Lower lobe of right lung (tissue), 2 donors: ENCODE results near the gene TECR. TPM values are rescaled to one million over a fixed set of nuclear protein-coding genes. Genes with fewer than 3 reads are reported as not detected.

Source experiments
- ATAC-seq, 2 donors: fragments of 200-7000 bp; cut with Tn5 transposase; one replicate each; pipeline ENCODE4 v1.9.1; 2020 to 2022; ENCODE audit warnings: mild to moderate bottlenecking in 2 of 2, moderate library complexity in 2 of 2
- DNase-seq: peaks from one replicate; pipeline ENCODE4 v3.0.0-alpha.2; 2020
- H3K27ac ChIP-seq: fragments of 200-600 bp; one replicate; pipeline ENCODE4 v1.8.0; 2022
- H3K27me3 ChIP-seq: fragments of 200-600 bp; one replicate; pipeline ENCODE4 v1.8.0; 2022; ENCODE audit warnings: low read depth
- H3K36me3 ChIP-seq: fragments of 200-600 bp; one replicate; pipeline ENCODE4 v1.8.0; 2022; ENCODE audit warnings: mild to moderate bottlenecking
- H3K4me1 ChIP-seq: fragments of 200-600 bp; one replicate; pipeline ENCODE4 v1.8.0; 2022
- H3K4me3 ChIP-seq: fragments of 200-600 bp; one replicate; pipeline ENCODE4 v1.8.0; 2022; ENCODE audit warnings: mild to moderate bottlenecking
- H3K9me3 ChIP-seq: fragments of 200-600 bp; one replicate; pipeline ENCODE4 v1.8.0; 2022
- CTCF ChIP-seq: fragments of 200-600 bp; IDR thresholded peaks from one replicate; pipeline ENCODE4 v1.8.0; 2022; ENCODE audit warnings: antibody characterized with exemption, mild to moderate bottlenecking
- intact Hi-C: fragments of 100-400 bp; cut with DNase I; formaldehyde crosslinking; loops from one replicate; pipeline ENCODE4 v1.11.0; 2022
- total RNA-seq: library from RNA; stranded (reverse); fragmentation: NEBNext Ultra II Directional; extraction: Animal tissue kit (Norgen Biotek cat#: 25700); gene quantifications from one replicate; pipeline ENCODE4 v1.2.1, GENCODE V29; 2021
- donor health status: DM: no; HTN: yes; CAD: no; lungs with severe emphysema.

Gene TECR
- total RNA-seq, 1 donor from 2014 or later = 127 TPM

GRCh38 chr19:14565765-14566711 lies 36.6 kb downstream of the TECR start:
- Histone ChIP-seq H3K4me1 (peaks cover 21% of the 10 kb centered on the region), H3K4me3 (no peak overlapping the region), H3K9me3 (no peaks in the 10 kb centered on the region), H3K27ac (no peak overlapping the region), H3K36me3 (peaks cover 27% of the 10 kb centered on the region), H3K27me3 (no peaks in the 10 kb centered on the region)
- no peak for DNase-seq
- TF ChIP-seq CTCF = no peak
- no peak for ATAC-seq
- intact Hi-C loops = no loop called here

GRCh38 chr19:14566712-14567077 lies 37.3 kb downstream of the TECR start:
- Histone ChIP-seq H3K4me3 (no peak overlapping the region), H3K27ac (no peak overlapping the region), H3K36me3 (peaks cover 27% of the 10 kb centered on the region), H3K9me3 (no peaks in the 10 kb centered on the region), H3K4me1 (peaks cover 20% of the 10 kb centered on the region), H3K27me3 (no peaks in the 10 kb centered on the region)
- DNase-seq (no peak), ATAC-seq (no peak)
- intact Hi-C loops = no loop called here
- TF ChIP-seq CTCF = no peak

- peaks cover 20% of the 10 kb centered on the region for H3K4me1 ChIP-seq
- DNase-seq (no peak), ATAC-seq (no peak)
- H3K9me3 ChIP-seq = no peaks in the 10 kb centered on the region
- H3K36me3 ChIP-seq = peaks cover 27% of the 10 kb centered on the region
- TF ChIP-seq CTCF = no peak
- H3K27ac ChIP-seq = no peak overlapping the region
- no peak overlapping the region for H3K4me3 ChIP-seq
- H3K27me3 ChIP-seq = no peaks in the 10 kb centered on the region
- intact Hi-C loops = no loop called here
These were observed 37.7 kb downstream of the TECR start for GRCh38 chr19:14567079-14567478.

GRCh38 chr19:14570864-14571527 lies 41.6 kb downstream of the TECR start:
- Histone ChIP-seq H3K4me1 (peaks cover 29% of the 10 kb centered on the region), H3K9me3 (no peaks in the 10 kb centered on the region), H3K27me3 (no peaks in the 10 kb centered on the region), H3K36me3 (peaks cover 13% of the 10 kb centered on the region), H3K27ac (peak overlapping the region; percentile 86), H3K4me3 (peak overlapping the region; percentile 95)
- DNase-seq (no peak), ATAC-seq (no peak)
- intact Hi-C loops = no loop called here
- no peak for TF ChIP-seq CTCF

GRCh38 chr19:14571695-14572490 lies 42.5 kb downstream of the TECR start, which contains the start of gene NDUFB7:
Gene NDUFB7, minus strand, starts transcription at chr19:14572066. Its CDS starts 66 bp downstream, at chr19:14572000.
- H3K36me3 ChIP-seq = peaks cover 6% of the 10 kb centered on the region
- intact Hi-C loops = no loop called here
- ATAC-seq (peak; percentile 96 to 99), DNase-seq (peak; percentile 94)
- H3K4me3 ChIP-seq = peak within 1 kb of the TSS; percentile 95
- no peaks in the 10 kb centered on the region for H3K9me3 ChIP-seq
- peak within 1 kb of the TSS; percentile 86 for H3K27ac ChIP-seq
- no peaks in the 10 kb centered on the region for H3K27me3 ChIP-seq
- H3K4me1 ChIP-seq = peaks cover 29% of the 10 kb centered on the region
- TF ChIP-seq CTCF = peak; percentile 72
